ENCODE measurements around the gene CARMIL1. TPM values are rescaled to one million over a fixed set of nuclear protein-coding genes. Genes with fewer than 3 reads are reported as not detected.

CARMIL1 gene
- 30.4 TPM for total RNA-seq
- long read RNA-seq, full-length matches to known transcripts: 1 of 29 reads
- long read RNA-seq, partial matches to known transcripts: 10 of 29 reads
- long read RNA-seq, other reads (novel, unspliced or antisense): 18 of 29 reads

DNA sequence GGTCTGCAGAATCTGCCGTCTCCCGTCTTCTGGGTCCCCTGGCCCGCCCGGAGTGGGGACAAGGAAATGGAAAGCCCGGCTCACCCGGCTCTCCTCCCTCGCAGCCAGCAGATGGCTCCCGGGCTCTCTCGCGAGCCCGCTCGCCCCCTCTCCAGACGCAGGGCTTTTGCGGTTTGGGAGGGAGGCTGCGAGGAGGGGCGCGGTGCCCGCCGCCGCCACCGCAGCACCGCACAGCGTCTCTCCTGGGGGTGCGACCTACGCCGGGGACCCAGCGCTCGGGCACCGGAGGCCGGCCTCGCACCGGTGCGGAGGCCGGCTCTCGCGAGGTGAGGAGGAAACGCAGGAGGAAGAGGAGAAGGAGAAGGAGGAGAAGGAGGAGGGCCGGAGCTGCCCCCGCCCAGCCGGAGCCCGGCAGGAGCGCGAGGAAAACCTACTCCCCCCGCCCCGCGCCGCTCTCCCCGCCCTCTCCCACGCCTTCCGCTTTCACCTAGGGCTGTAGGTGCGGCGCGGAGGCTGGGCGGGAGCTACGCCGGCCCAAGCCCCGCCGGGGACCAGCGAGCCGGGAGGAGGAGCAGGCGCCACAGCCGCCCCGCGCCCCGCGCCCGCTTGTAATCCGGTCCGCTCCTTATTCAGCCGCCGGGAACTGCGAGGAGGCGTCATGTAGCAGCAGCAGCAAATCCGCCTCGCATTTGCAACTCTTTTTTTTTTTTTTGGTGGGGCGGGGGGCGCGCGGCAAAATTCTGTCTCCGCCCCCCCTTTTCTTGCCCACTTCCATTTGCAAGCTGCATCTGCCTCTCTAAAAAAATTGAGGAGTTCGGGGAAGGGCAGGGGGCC lies at the start of gene CARMIL1:
TSS of gene CARMIL1 (plus strand) at position 461 of the 834 bp plus-strand sequence. CDS start 422 bp downstream, outside the sequence.
- peaks cover 19% of the 10 kb centered on the region for H3K4me1 ChIP-seq
- intact Hi-C loops (cut with DNase I): no loop called here
- ATAC-seq: peak; percentile 96 to 98
- peak; percentile 92 for DNase-seq
- TF ChIP-seq, protein P1, sequence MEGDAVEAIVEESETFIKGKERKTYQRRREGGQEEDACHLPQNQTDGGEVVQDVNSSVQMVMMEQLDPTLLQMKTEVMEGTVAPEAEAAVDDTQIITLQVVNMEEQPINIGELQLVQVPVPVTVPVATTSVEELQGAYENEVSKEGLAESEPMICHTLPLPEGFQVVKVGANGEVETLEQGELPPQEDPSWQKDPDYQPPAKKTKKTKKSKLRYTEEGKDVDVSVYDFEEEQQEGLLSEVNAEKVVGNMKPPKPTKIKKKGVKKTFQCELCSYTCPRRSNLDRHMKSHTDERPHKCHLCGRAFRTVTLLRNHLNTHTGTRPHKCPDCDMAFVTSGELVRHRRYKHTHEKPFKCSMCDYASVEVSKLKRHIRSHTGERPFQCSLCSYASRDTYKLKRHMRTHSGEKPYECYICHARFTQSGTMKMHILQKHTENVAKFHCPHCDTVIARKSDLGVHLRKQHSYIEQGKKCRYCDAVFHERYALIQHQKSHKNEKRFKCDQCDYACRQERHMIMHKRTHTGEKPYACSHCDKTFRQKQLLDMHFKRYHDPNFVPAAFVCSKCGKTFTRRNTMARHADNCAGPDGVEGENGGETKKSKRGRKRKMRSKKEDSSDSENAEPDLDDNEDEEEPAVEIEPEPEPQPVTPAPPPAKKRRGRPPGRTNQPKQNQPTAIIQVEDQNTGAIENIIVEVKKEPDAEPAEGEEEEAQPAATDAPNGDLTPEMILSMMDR (IDR thresholded peaks at IDR 0.05): peak; percentile 77
- H3K4me3 ChIP-seq: peak within 1 kb of the TSS; percentile 80
- H3K27me3 ChIP-seq (ENCODE audit: low read depth): peaks cover 12% of the 10 kb centered on the region
- no peaks in the 10 kb centered on the region for H3K9me3 ChIP-seq
- peak within 1 kb of the TSS; percentile 78 for H3K27ac ChIP-seq
- H3K36me3 ChIP-seq: no peaks in the 10 kb centered on the region

DNA sequence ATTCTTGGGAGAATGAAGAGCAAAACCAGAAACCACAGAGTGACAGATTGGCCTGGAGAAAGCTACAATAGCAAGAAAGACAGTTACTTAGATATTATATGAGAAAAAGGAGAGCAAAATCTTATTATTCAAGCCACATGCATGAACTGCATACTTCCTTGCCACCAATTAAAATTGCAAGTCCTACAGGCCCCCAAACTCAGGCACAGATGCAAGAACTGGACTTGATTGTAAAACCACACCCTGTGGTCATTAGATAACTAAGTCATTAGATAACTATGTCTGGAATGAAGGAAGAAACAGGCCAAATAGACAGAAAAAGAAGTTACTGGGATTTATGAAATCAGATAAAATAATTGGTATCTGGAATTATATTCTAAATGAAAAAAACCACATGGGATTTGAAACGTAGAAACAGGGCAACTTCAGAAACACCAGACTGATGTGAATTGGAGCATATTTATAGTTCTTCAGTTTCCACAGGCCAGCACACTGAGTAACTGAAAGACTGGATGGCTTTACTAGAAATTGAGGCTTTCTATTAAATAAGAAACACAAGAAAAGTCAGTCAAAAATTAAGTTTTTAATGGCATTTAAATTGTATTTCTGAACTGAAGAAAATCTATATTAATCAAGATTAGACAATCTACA lies 49.4 kb upstream of the CARMIL1 start:
- no peak overlapping the region for H3K27ac ChIP-seq
- H3K36me3 ChIP-seq: no peaks in the 10 kb centered on the region
- no peaks in the 10 kb centered on the region for H3K27me3 ChIP-seq (ENCODE audit: low read depth)
- DNase-seq (no peak), ATAC-seq (no peak)
- TF ChIP-seq, protein P1 (IDR thresholded peaks at IDR 0.05): no peak
- H3K4me3 ChIP-seq: no peak overlapping the region
- intact Hi-C loops (cut with DNase I): no loop called here
- H3K9me3 ChIP-seq: no peaks in the 10 kb centered on the region
- no peaks in the 10 kb centered on the region for H3K4me1 ChIP-seq

DNA sequence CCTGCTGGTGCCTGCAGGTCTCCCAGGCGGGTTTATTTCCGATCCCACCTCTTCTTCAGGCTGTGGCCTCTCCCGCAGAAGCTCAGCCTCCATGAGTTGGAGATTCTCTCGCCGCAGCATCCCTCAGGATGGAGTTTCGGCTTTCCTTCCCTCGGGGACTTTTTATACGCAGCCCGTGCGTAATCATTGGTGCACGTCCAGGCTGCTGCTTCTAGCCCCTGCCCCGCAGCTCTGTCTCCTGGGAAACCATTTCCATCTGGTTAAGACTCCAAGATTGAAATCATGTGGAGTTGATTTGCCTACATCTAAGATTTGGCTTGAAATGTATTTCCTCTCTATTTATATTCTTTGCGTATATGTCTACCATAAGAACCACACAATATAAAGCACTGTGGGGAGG lies 46.7 kb upstream of the CARMIL1 start:
- ATAC-seq (no peak), DNase-seq (no peak)
- Histone ChIP-seq H3K9me3 (no peaks in the 10 kb centered on the region), H3K4me1 (no peaks in the 10 kb centered on the region), H3K4me3 (no peak overlapping the region), H3K36me3 (no peaks in the 10 kb centered on the region), H3K27ac (no peak overlapping the region), H3K27me3 (ENCODE audit: low read depth) (no peaks in the 10 kb centered on the region)
- TF ChIP-seq, protein P1 (IDR thresholded peaks at IDR 0.05): no peak
- intact Hi-C loops (cut with DNase I): no loop called here

DNA sequence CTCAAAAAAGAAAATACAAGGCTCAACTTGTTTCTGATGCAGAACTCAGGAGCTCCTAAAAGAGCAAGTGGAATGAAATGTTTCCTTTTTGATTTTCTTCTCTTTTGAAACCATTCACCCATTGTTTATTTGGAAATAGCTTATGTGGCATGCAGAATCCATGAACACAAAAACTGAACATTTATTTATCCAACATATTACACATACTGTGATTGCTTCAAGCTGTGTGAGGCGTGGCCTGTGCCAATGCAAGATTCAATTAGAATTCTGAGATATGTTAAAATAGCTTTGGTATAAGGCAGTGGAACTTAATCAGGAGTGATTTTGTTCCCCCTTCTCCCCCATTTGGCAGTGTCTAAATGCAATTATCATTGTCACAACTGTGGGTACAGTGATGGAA lies 45.9 kb upstream of the CARMIL1 start:
- H3K4me3 ChIP-seq: no peak overlapping the region
- no peak for DNase-seq
- no peak for ATAC-seq
- H3K9me3 ChIP-seq: no peaks in the 10 kb centered on the region
- no peaks in the 10 kb centered on the region for H3K27me3 ChIP-seq (ENCODE audit: low read depth)
- TF ChIP-seq, protein P1 (IDR thresholded peaks at IDR 0.05): no peak
- intact Hi-C loops (cut with DNase I): no loop called here
- no peaks in the 10 kb centered on the region for H3K36me3 ChIP-seq
- no peaks in the 10 kb centered on the region for H3K4me1 ChIP-seq
- H3K27ac ChIP-seq: no peak overlapping the region

DNA sequence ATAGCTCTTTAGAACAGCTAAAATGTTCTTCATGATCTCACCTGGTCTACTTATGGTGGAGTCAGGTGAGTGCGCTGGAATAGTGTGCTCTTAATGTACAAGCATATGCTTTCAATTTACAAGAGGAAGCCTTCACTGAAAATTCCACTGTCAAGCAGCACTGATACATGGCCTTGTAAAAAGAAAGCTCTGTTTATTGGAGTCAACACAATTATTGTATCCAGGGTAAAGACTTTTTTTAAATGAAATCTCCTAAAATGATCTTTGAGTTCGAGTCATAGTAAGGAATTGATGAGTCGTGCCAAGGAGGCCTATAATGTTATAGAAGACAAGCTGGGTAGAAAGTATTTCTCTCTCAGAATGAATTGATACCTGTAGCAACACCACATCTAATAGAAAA lies 41.6 kb upstream of the CARMIL1 start:
- no peaks in the 10 kb centered on the region for H3K9me3 ChIP-seq
- no peak overlapping the region for H3K27ac ChIP-seq
- no peaks in the 10 kb centered on the region for H3K27me3 ChIP-seq (ENCODE audit: low read depth)
- intact Hi-C loops (cut with DNase I): no loop called here
- DNase-seq: no peak
- no peaks in the 10 kb centered on the region for H3K4me1 ChIP-seq
- TF ChIP-seq, protein P1 (IDR thresholded peaks at IDR 0.05): no peak
- no peak for ATAC-seq
- H3K4me3 ChIP-seq: no peak overlapping the region
- H3K36me3 ChIP-seq: no peaks in the 10 kb centered on the region

Data from lower lobe of right lung (tissue), 2 donors.